A549 (cell line): ENCODE measurements around the gene DDX31. TPM values are rescaled to one million over a fixed set of nuclear protein-coding genes. Genes with fewer than 3 reads are reported as not detected.

ENCODE experiments used
- ATAC-seq, 2 experiments: fragments of 200-7000 bp in 1 of 2; fragments of >200 bp in 1 of 2; cut with Nextera tagmentation in 1 of 2; cut with Tn5 transposase in 1 of 2; 3 replicates each; pipeline versions ENCODE4 v1.8.0 to v1.9.1; 2018 to 2020; ENCODE audit warnings: mild to moderate bottlenecking in 1 of 2, moderate library complexity in 1 of 2
- CTCF ChIA-PET: fragments of 300-600 bp; sonication (Branson Sonifier 250); formaldehyde crosslinking; extraction: SDS; loops from one replicate; lab custom pipeline; 2021; ENCODE audit warnings: antibody characterized with exemption, inconsistent platforms; lab: Yijun Ruan, JAX
- POLR2A ChIA-PET: fragments of 350-600 bp; formaldehyde crosslinking; extraction: SDS; loops from one replicate; lab custom pipeline; 2021; ENCODE audit warnings: antibody characterized with exemption, inconsistent platforms; lab: Yijun Ruan, JAX
- DNase-seq, 2 experiments: peaks; one replicate each; pipeline versions ENCODE4 v3.0.0 to v3.0.0-alpha.2; 2011 to 2016; ENCODE audit warnings: low read depth in 1 of 2, low spot score in 1 of 2
- FAIRE-seq: peaks from 2 replicates; lab custom pipeline; 2011; peaks lifted over from hg19 to GRCh38; lab: Jason Lieb, UNC
- H3K27ac ChIP-seq, 2 experiments: fragments of >200 bp; sonication (Bioruptor Twin); formaldehyde crosslinking; 3 replicates each; pipeline ENCODE4 v1.5.1; 2016 to 2017
- H3K4me1 ChIP-seq: fragments of >200 bp; sonication (Bioruptor Twin); formaldehyde crosslinking; 3 replicates; pipeline ENCODE4 v1.6.1; 2016
- H3K4me2 ChIP-seq: fragments of >200 bp; sonication (Bioruptor Twin); formaldehyde crosslinking; 3 replicates; pipeline ENCODE4 v1.6.1; 2016
- H3K4me3 ChIP-seq: fragments of >200 bp; sonication (Bioruptor Twin); formaldehyde crosslinking; 3 replicates; pipeline ENCODE4 v1.5.1; 2016
- H3K9me3 ChIP-seq: fragments of >200 bp; sonication (Bioruptor Twin); formaldehyde crosslinking; 3 replicates; pipeline ENCODE4 v1.6.1; 2016
- CBX8 ChIP-seq: fragments of 200-600 bp; sonication (generic); IDR thresholded peaks from 2 replicates; pipeline ENCODE4 v1.6.1; 2016
- CEBPB ChIP-seq, 2 experiments: fragments of >200 bp in 1 of 2; sonication (Bioruptor Twin) in 1 of 2; formaldehyde crosslinking in 1 of 2; IDR thresholded peaks; 2 replicates each; pipeline ENCODE4 v1.6.1; 2012 to 2016
- CHD4 ChIP-seq: fragments of 200-600 bp; sonication (generic); IDR thresholded peaks from 2 replicates; pipeline ENCODE4 v1.6.1; 2016; ENCODE audit warnings: antibody characterized with exemption, mild to moderate bottlenecking, borderline replicate concordance
- EHF ChIP-seq: fragments of 250-450 bp; sonication (Bioruptor Pico); IDR thresholded peaks from 2 replicates; pipeline ENCODE4 v1.5.0; 2020; ENCODE audit warnings: mild to moderate bottlenecking
- EHMT2 ChIP-seq: fragments of 200-600 bp; sonication (generic); IDR thresholded peaks from 2 replicates; pipeline ENCODE4 v1.6.1; 2016; ENCODE audit warnings: antibody characterized with exemption, low read depth, mild to moderate bottlenecking, moderate library complexity
- FOXS1 ChIP-seq: fragments of 250-450 bp; sonication (Bioruptor Pico); IDR thresholded peaks from 2 replicates; pipeline ENCODE4 v1.5.0; 2020; ENCODE audit warnings: mild to moderate bottlenecking, moderate library complexity
- GATA3 ChIP-seq: IDR thresholded peaks from 2 replicates; pipeline ENCODE4 v1.6.1; 2012; ENCODE audit warnings: borderline replicate concordance
- HMGXB4 ChIP-seq: fragments of 250-450 bp; sonication (Bioruptor Pico); IDR thresholded peaks from 2 replicates; pipeline ENCODE4 v1.5.0; 2021; ENCODE audit warnings: mild to moderate bottlenecking, moderate library complexity, borderline replicate concordance
- HOXB13 ChIP-seq: fragments of 250-450 bp; sonication (Bioruptor Pico); IDR thresholded peaks from 2 replicates; pipeline ENCODE4 v1.5.0; 2020; ENCODE audit warnings: low read depth, mild to moderate bottlenecking, moderate library complexity
- HOXB5 ChIP-seq: fragments of 250-450 bp; sonication (Bioruptor Pico); IDR thresholded peaks from 2 replicates; pipeline ENCODE4 v1.5.0; 2020; ENCODE audit warnings: mild to moderate bottlenecking, moderate library complexity
- MAX ChIP-seq: IDR thresholded peaks from 2 replicates; pipeline ENCODE4 v1.6.1; 2012
- MAZ ChIP-seq: fragments of 150-350 bp; IDR thresholded peaks from 2 replicates; pipeline ENCODE4 v1.6.1; 2014; ENCODE audit warnings: antibody characterized with exemption, low read depth, low read length, borderline replicate concordance
- NFE2L2 ChIP-seq: fragments of 150-350 bp; conservative IDR thresholded peaks from 2 replicates; pipeline ENCODE4 v1.6.1; 2014; ENCODE audit warnings: low read length
- PBX3 ChIP-seq: IDR thresholded peaks from 2 replicates; pipeline ENCODE4 v1.6.1; 2012
- PHF8 ChIP-seq: fragments of 200-600 bp; sonication (generic); IDR thresholded peaks from 2 replicates; pipeline ENCODE4 v1.6.1; 2016; ENCODE audit warnings: low read depth, mild to moderate bottlenecking, antibody characterized with exemption, moderate library complexity, borderline replicate concordance
- POLR2AphosphoS2 ChIP-seq: conservative IDR thresholded peaks from 2 replicates; pipeline ENCODE4 v1.6.1; 2012; ENCODE audit warnings: low read length, improper control_type of control experiment, inconsistent platforms
- RAD21 ChIP-seq, 2 experiments: fragments of >200 bp in 1 of 2; sonication (Bioruptor Twin) in 1 of 2; formaldehyde crosslinking in 1 of 2; IDR thresholded peaks in 1 of 2; conservative IDR thresholded peaks in 1 of 2; 2 replicates in 1 of 2; 3 replicates in 1 of 2; pipeline ENCODE4 v1.6.1; 2012 to 2018; ENCODE audit warnings: inconsistent platforms in 1 of 2
- RFX5 ChIP-seq: fragments of 450-650 bp; IDR thresholded peaks from 2 replicates; pipeline ENCODE4 v1.7.1; 2014; ENCODE audit warnings: antibody characterized with exemption, mild to moderate bottlenecking, moderate library complexity
- SMC3 ChIP-seq: fragments of >200 bp; sonication (Bioruptor Twin); formaldehyde crosslinking; IDR thresholded peaks from 3 replicates; pipeline ENCODE4 v1.6.1; 2018; ENCODE audit warnings: inconsistent platforms
- SREBF2 ChIP-seq: fragments of 450-650 bp; IDR thresholded peaks from 2 replicates; pipeline ENCODE4 v1.6.1; 2014; ENCODE audit warnings: mild to moderate bottlenecking, moderate library complexity
- TP53 ChIP-seq: fragments of 250-450 bp; sonication (Bioruptor Pico); IDR thresholded peaks from 2 replicates; pipeline ENCODE4 v1.5.0; 2021; ENCODE audit warnings: mild to moderate bottlenecking, moderate library complexity
- ZSCAN20 ChIP-seq: fragments of 250-450 bp; sonication (Bioruptor Pico); IDR thresholded peaks from 2 replicates; pipeline ENCODE4 v1.8.0; 2022; ENCODE audit warnings: mild to moderate bottlenecking, moderate library complexity
- WGBS: methylation state at CpG from one replicate; pipeline ENCODE4 v1.1.6; 2017; ENCODE audit errors: missing lambda C conversion rate; 5-methylcytosine and 5-hydroxymethylcytosine counted together
- polyA plus RNA-seq, 4 experiments: library from polyadenylated mRNA; depleted of rRNA in 3 of 4; stranded (reverse); fragments of >200 nt; fragmentation: RNase III in 1 of 4; extraction: RNeasy Plus Mini Kit Qiagen cat#74134 plus additional on column Dnase treatment in 1 of 4; gene quantifications; 2 replicates in 3 of 4; 3 replicates in 1 of 4; pipeline ENCODE4 v1.2.3, GENCODE V29; 2011 to 2017

Gene DDX31
- polyA plus RNA-seq, 2 of the 4 experiments (the other 2 are of a cell fraction), result 20.0 to 30.1 TPM

GRCh38 chr9:132694144-132694543, 24.4 kb upstream of the DDX31 start:
- ChIA-PET POLR2A (no interaction called here), CTCF (interaction anchor here (0.7 to 1.1 kb wide), 2 partner anchors 106 to 119 kb away, joined by 3 read pairs; no protein-coding TSS in a partner anchor)
- no peak for FAIRE-seq
- 68% methylated on average over 2 of the region's 2 CpGs for WGBS
- 0 out of 5 replicates have a peak, but pooled peaks of 1 of the 2 experiments have one; percentile 2 for TF ChIP-seq RAD21 (conservative IDR thresholded peaks at IDR 0.05 in 1 of 2, IDR thresholded peaks at IDR 0.05 in 1 of 2)
- TF ChIP-seq PHF8, result no peak
- H3K27ac ChIP-seq, result no peak overlapping the region
- no peaks in the 10 kb centered on the region for H3K4me1 ChIP-seq
- H3K4me3 ChIP-seq, result no peak overlapping the region
- peak in 1 of 2 experiments; percentile 32; a peak in 1 of 6 replicates for ATAC-seq
- peak in 1 of 2 experiments; percentile 24 for DNase-seq
- H3K9me3 ChIP-seq, result peaks cover 47% of the 10 kb centered on the region
- H3K4me2 ChIP-seq, result no peak overlapping the region

GRCh38 chr9:132690696-132691095, 20.9 kb upstream of the DDX31 start:
- FAIRE-seq (no peak), DNase-seq (no peak), ATAC-seq (no peak)
- Histone ChIP-seq H3K4me1 (no peaks in the 10 kb centered on the region), H3K9me3 (peaks cover 16% of the 10 kb centered on the region), H3K4me2 (no peak overlapping the region), H3K4me3 (no peak overlapping the region), H3K27ac (no peak overlapping the region)
- CTCF ChIA-PET, result interaction anchor here (1.0 to 2.5 kb wide), 3 partner anchors 11 to 211 kb away, joined by 4 to 15 read pairs (median 5); no protein-coding TSS in a partner anchor
- WGBS, result 88% methylated on average over 1 of the region's 1 CpG
- TF ChIP-seq SREBF2, result no peak
- TF ChIP-seq MAZ, result no peak
- no peak for TF ChIP-seq SMC3
- no peak for TF ChIP-seq EHMT2
- no peak for TF ChIP-seq PBX3
- POLR2A ChIA-PET, result no interaction called here

- ChIA-PET CTCF (no interaction called here), POLR2A (no interaction called here)
- H3K4me2 ChIP-seq, result no peak overlapping the region
- 91% methylated on average over 1 of the region's 1 CpG for WGBS
- no peak for FAIRE-seq
- H3K9me3 ChIP-seq, result no peaks in the 10 kb centered on the region
- no peak overlapping the region for H3K27ac ChIP-seq
- ATAC-seq, result no peak
- DNase-seq, result no peak
- no peak overlapping the region for H3K4me3 ChIP-seq
- TF ChIP-seq CEBPB (IDR thresholded peaks at IDR 0.05) (no peak), HOXB5 (CRISPR knock-in tag) (no peak), GATA3 (no peak), MAX (no peak), HMGXB4 (CRISPR knock-in tag) (no peak), CHD4 (no peak), TP53 (CRISPR knock-in tag) (no peak), RFX5 (no peak), HOXB13 (CRISPR knock-in tag) (no peak), SMC3 (no peak), CBX8 (no peak), FOXS1 (CRISPR knock-in tag) (no peak), POLR2AphosphoS2 (no peak), EHF (no peak), ZSCAN20 (CRISPR knock-in tag) (no peak), NFE2L2 (no peak)
- no peaks in the 10 kb centered on the region for H3K4me1 ChIP-seq
Observed at GRCh38 chr9:132683873-132684272, 14.1 kb upstream of the DDX31 start.
